Limb (tissue), 2 donors: ENCODE measurements around the gene FNDC3A.
"Not testable (repeated sequence)": the region's sequence is repeated elsewhere in the genome, so short reads cannot be mapped to it uniquely, and the experiment has no call there.

Experiments used
- DNase-seq, 2 donors: peaks; one replicate each; pipeline ENCODE4 v3.0.0-alpha.2; 2016; ENCODE audit errors: extremely low spot score in 2 of 2

The FNDC3A gene

DNA sequence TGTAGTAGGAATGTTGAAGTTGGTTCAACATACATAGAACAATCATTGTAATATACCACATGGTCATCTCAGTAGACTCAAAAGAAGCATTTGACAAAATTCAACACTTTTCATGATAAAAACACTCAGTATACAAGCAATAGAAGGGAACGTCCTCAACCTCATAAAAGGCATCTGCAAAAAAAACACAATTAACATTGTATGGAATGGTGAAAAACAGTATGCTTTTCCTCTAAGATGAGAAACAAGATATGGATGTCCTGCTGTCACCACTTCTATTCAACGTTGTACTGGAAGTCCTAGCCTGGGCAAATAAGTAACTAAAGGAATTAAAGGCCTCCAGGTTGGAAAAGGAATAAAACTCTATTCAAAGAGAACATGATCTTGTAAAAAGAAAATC, 54.5 kb downstream of the FNDC3A start:
- DNase-seq, result no peak

GRCh38 chr13:49040872-49041271, 65.2 kb downstream of the FNDC3A start:
- no peak for DNase-seq

DNA sequence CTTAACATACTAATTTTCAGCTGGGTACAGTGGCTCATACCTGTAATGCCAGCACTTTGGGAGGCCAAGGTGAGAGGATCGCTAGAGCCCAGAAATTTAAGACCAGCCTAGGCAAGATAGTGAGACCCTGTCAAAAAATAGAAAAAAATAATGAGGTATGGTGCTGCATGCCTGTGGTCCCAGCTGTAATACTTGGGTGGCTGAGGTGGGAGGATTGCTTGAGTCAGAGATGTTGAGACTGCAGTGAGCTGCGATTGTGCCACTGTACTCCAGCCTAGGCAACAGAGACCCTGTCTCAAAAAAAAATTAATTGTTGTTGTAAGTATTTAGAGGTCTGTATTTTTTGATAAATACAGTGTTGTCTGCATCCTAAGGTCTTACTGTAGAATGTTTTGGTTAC, 66.8 kb downstream of the FNDC3A start:
- DNase-seq, result no peak

GRCh38 chr13:49044008-49044407, 68.3 kb downstream of the FNDC3A start:
- DNase-seq, result no peak

DNA sequence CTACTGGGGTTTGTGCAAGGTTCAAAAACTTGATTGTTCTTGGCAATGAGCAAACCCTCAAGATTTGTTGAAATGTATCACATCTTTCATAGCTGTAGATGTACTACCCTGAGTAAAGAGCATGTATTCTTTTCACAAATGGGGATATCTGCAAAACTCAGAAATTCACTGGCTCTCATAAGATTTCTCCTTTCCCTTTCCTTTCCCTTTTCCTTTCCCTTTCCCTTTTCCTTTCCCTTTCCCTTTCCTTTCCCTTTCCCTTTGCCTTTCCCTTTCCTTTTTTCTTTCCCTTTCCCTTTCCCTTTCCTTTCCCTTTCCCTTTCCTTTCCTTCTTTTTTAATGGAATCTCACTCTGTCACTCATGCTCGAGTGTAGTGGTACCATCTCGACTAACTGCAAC, 69.1 kb downstream of the FNDC3A start:
- DNase-seq, result no peak

- no peak for DNase-seq
Measured at GRCh38 chr13:49046002-49046401, 70.3 kb downstream of the FNDC3A start.

GRCh38 chr13:49046519-49046918, 70.8 kb downstream of the FNDC3A start:
- DNase-seq, result no peak

DNA sequence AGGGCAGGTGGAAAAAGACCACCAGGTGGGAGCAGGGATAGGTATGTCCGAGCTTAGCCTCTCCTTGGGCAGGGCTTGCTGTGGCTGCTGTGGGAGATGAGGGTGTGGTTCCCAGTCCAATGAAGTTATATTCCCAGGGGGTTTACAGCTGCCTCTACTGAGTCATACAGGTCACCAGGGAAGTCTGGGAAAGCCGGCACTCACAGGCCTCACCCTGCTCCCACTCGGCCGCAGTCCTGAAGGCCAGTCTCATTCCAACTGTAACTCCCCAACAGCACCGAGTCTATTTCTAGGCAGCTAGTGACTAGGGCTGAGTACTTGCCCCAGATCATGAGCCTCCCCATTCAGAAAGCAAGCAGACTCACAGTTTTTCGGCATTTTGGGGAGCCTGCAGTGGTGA, 77.1 kb downstream of the FNDC3A start:
- no peak for DNase-seq

- DNase-seq, result no peak
Measured at GRCh38 chr13:49053215-49053614, 77.5 kb downstream of the FNDC3A start.

DNA sequence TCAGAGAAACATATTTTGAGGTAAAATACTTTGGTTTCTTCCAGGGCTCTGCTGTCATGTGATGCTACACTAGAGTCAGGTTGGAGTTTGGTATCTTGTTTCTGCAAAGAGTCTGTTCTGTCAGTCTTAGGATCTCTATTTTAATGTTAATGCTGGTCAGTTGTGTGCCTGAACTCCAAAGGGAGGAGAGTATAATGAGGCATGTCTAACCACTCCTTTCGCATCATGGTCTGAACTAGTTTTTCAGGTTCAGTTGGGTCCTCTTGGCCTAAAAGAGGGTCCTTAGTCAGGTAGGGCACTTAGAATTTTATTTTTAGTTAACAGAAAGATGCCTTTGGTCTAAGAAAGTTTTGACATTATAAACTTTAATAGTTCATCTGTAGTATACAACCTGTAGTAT, 78.2 kb downstream of the FNDC3A start:
- DNase-seq, result no peak

DNA sequence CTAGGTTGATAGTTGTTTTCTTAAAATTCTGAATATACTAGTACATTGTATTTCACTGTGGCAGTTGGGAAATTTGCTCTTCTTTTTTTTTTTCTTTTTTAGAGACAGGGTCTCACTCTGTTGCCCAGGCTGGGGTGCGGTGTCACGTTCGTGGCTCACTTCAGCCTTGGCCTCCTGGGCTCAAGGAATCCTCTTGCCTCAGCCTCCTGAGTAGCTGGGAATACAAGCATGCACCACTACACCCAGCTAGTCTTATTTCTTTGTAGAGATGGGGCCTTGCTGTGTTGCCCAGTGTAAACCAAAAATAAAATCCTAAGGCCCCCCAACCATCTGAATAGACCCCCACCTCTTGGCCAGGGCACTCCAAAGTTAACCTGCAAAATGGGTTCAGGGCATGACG, 79.3 kb downstream of the FNDC3A start:
- DNase-seq, result no peak

GRCh38 chr13:49057176-49057575, 81.5 kb downstream of the FNDC3A start:
- no peak for DNase-seq

- DNase-seq, result no peak
Measured at GRCh38 chr13:49058761-49059160, 83.0 kb downstream of the FNDC3A start.

- no peak for DNase-seq
Measured at GRCh38 chr13:49060678-49061387, 85.1 kb downstream of the FNDC3A start.

- not testable (repeated sequence) for DNase-seq
Measured at GRCh38 chr13:49061388-49061752, 85.7 kb downstream of the FNDC3A start.

GRCh38 chr13:49062297-49062896, 86.7 kb downstream of the FNDC3A start:
- DNase-seq, result no peak

GRCh38 chr13:49063011-49063410, 87.3 kb downstream of the FNDC3A start:
- DNase-seq, result no peak

- DNase-seq, result no peak
Measured at GRCh38 chr13:49063497-49063896, 87.8 kb downstream of the FNDC3A start.

GRCh38 chr13:49064476-49064875, 88.8 kb downstream of the FNDC3A start:
- no peak for DNase-seq

- DNase-seq, result no peak
Measured at GRCh38 chr13:49066856-49067255, 91.1 kb downstream of the FNDC3A start.

DNA sequence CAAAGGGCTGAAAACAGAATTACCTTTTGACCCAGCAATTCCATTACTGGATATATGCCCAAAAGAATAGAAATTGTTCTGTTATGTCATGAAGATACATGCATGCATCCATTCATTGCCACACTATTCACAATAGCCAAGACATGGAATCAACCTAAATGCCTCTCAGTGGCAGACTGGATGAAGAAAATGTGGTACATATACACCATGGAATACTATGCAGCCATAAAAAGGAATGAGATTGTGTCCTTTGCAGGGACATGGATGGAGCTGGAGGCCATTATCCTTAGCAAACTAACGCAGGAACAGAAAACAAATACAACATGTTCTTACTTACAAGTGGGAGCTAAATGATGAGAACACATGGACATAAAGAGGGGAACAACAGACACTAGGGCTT, 92.8 kb downstream of the FNDC3A start:
- not testable (repeated sequence) for DNase-seq

GRCh38 chr13:49070021-49070420, 94.3 kb downstream of the FNDC3A start:
- not testable (repeated sequence) for DNase-seq

DNA sequence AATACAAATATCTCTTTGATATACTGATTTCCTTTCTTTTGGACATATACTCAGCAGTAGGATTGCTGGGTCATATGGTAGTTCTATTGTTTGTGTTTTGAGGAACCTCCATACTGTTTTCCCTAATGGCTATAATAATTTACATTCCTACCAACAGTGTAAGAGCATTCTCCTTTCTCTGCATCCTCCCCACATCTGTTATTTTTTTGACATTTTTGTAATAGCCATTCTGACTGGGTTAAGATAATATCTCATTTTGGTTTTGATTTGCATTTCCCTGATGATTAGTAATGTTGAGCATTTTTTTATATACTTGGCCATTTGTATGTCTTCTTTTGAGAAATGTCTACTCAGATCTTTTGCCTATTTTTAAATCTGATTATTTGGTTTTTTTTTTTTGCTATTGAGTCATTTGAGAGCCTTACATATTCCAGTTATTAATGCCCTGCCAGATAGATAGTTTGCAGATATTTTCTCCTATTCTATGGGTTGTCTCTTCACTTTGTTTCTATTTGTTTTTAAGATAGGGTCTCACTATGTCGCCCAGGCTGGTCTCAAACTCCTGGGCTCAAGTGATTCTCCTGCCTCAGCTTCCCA, 95.7 kb downstream of the FNDC3A start:
- no peak for DNase-seq
